WTC11 (cell line): ENCODE data around the gene KNG1.

Experiments
- CTCF ChIP-seq: fragments of 200-600 bp; IDR thresholded peaks from 2 replicates; pipeline ENCODE4 v1.8.0; 2022; ENCODE audit warnings: antibody characterized with exemption
- E2F5 ChIP-seq: sonication (generic); formaldehyde crosslinking; IDR thresholded peaks from 2 replicates; pipeline ENCODE4 v1.8.1; 2022; ENCODE audit warnings: mild to moderate bottlenecking, moderate library complexity, missing genetic modification reagents
- ETV6 ChIP-seq: sonication (generic); formaldehyde crosslinking; IDR thresholded peaks from 2 replicates; pipeline ENCODE4 v1.8.1; 2022; ENCODE audit warnings: mild to moderate bottlenecking, missing genetic modification reagents
- FOXJ3 ChIP-seq: sonication (generic); formaldehyde crosslinking; IDR thresholded peaks from 2 replicates; pipeline ENCODE4 v1.9.0; 2021; ENCODE audit warnings: missing genetic modification reagents, mild to moderate bottlenecking, borderline replicate concordance
- PRDM15 ChIP-seq: sonication (generic); formaldehyde crosslinking; IDR thresholded peaks from 2 replicates; pipeline ENCODE4 v1.8.0; 2022; ENCODE audit warnings: missing genetic modification reagents
- PREB ChIP-seq: sonication (generic); formaldehyde crosslinking; IDR thresholded peaks from 2 replicates; pipeline ENCODE4 v1.8.1; 2022; ENCODE audit warnings: mild to moderate bottlenecking, missing genetic modification reagents, moderate library complexity, borderline replicate concordance
- SP1 ChIP-seq: sonication (generic); formaldehyde crosslinking; conservative IDR thresholded peaks from 2 replicates; pipeline ENCODE4 v1.8.1; 2022; ENCODE audit warnings: missing genetic modification reagents
- TEAD4 ChIP-seq: sonication (generic); formaldehyde crosslinking; IDR thresholded peaks from 2 replicates; pipeline ENCODE4 v1.8.0; 2022; ENCODE audit warnings: mild to moderate bottlenecking, missing genetic modification reagents
- ZNF232 ChIP-seq: sonication (generic); formaldehyde crosslinking; IDR thresholded peaks from 2 replicates; pipeline ENCODE4 v1.8.0; 2022; ENCODE audit warnings: mild to moderate bottlenecking, missing genetic modification reagents
- ZNF671 ChIP-seq: fragments of 250-450 bp; sonication (Bioruptor Pico); IDR thresholded peaks from 2 replicates; pipeline ENCODE4 v1.8.0; 2021; ENCODE audit warnings: mild to moderate bottlenecking

GRCh38 chr3:186760141-186760833 lies 43.1 kb downstream of the KNG1 start:
- TF ChIP-seq TEAD4 (CRISPR knock-in tag) (no peak), PREB (CRISPR knock-in tag) (no peak), CTCF (no peak), E2F5 (CRISPR knock-in tag) (no peak), SP1 (CRISPR knock-in tag) (no peak), ZNF232 (CRISPR knock-in tag) (no peak), PRDM15 (CRISPR knock-in tag) (no peak), FOXJ3 (CRISPR knock-in tag) (no peak), ETV6 (no peak), ZNF671 (no peak)
